GM21515 (cell line): ENCODE measurements around the gene C11orf52.

Experiments
- ATAC-seq: cut with Tn5 transposase; IDR thresholded peaks from one replicate; pipeline ENCODE4 v1.9.1; 2021; ENCODE audit not compliant: unreplicated experiment

The C11orf52 gene

DNA sequence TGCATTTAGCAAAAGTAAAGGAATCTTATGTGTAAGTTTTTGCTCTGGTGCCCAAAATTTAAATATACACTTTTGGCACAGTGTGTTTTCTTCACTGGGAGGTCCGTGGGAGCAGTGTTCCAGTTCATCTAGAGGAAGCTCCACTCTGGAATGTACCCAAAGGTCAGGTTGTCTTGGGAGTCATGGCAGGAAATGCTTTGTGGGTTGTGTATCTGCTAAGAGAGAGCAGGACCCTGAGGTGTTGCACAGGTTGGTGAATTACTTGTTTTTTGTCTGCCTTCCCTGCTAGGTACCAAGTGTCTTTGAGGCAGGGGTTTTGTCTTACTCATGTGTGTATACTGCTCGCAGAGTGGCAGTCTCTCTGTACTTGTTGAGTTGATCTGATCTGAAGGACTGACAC is 55.7 kb downstream of the C11orf52 start:
- no peak for ATAC-seq

DNA sequence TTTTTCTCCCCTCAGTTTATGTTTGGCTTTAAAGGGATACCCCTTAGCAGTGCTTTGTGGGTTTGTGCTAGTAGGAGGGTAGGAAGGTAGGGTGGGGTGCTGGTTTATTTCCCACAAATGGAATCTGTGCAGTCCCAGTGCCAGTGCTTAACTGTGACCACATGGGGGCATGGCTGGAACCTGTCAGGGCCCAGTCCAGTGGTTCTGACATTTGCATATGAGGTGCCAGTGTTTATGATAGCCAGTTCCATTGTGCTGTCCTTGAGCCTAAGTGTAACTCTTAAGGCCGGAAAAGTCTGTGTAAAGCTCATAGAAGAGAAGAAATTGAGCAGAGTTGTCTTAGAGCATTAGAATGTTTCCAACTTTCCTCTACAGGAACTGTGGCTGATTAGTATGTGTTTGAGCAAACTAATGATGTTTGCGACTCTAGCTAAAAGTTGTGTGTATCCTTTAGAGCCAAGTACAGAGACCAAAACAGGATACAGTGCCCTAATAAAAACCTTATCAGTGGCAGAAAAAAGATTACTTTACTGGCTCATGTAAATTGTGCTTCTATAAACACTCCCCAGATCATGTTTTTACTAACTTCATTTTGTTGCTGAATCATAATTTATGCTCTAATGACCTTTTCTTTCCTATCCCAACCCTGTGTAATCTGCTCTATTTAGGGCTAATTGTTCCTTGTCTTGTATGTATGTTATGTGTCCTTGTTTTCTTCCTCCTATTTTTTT is 56.5 kb downstream of the C11orf52 start:
- no peak for ATAC-seq

DNA sequence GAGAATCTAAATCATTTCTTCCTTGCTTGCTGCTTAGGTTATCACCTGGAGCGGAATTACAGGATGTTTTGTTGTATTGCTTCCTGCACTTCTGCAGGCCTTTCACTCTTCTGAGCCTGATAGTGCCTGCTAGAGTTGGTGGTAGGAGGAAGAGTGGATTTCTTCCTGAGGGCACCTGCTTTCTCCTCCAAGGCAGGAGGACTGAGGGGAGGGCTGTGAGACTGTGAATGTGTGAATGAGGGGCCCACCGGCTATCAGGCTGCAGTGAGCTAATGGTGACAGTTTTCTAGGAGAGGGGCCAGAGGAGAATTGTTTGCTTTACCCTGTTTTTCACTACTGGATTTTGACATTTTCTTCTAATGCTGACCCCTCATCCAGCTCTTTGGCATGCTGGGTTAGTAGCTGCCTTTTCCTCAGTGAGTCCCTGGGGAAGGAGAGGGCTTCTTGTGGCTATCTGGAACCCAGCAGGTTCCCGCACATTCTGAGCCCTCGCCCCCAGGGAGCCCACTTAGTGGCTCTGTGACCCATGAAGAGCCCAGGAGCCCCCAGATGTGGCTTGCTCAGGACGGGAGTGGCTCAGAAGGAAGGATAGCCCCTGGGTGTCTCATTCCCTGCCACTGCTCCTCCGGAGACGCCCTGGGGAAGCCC is 57.5 kb downstream of the C11orf52 start:
- ATAC-seq: no peak
